ENCODE results near the gene AAK1.

AAK1 gene

GRCh38 chr2:69583321-69583833 lies 60.2 kb downstream of the AAK1 start:
- TF ChIP-seq, protein P1, sequence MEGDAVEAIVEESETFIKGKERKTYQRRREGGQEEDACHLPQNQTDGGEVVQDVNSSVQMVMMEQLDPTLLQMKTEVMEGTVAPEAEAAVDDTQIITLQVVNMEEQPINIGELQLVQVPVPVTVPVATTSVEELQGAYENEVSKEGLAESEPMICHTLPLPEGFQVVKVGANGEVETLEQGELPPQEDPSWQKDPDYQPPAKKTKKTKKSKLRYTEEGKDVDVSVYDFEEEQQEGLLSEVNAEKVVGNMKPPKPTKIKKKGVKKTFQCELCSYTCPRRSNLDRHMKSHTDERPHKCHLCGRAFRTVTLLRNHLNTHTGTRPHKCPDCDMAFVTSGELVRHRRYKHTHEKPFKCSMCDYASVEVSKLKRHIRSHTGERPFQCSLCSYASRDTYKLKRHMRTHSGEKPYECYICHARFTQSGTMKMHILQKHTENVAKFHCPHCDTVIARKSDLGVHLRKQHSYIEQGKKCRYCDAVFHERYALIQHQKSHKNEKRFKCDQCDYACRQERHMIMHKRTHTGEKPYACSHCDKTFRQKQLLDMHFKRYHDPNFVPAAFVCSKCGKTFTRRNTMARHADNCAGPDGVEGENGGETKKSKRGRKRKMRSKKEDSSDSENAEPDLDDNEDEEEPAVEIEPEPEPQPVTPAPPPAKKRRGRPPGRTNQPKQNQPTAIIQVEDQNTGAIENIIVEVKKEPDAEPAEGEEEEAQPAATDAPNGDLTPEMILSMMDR (IDR thresholded peaks at IDR 0.05; ENCODE audit: insufficient read depth, missing control alignments): no peak
- no peak for FAIRE-seq
- no peak for DNase-seq (ENCODE audit: insufficient read length, low spot score)

GRCh38 chr2:69582582-69583176 lies 60.9 kb downstream of the AAK1 start:
- DNase-seq (ENCODE audit: insufficient read length, low spot score): no peak
- TF ChIP-seq, protein P1 (IDR thresholded peaks at IDR 0.05; ENCODE audit: insufficient read depth, missing control alignments): no peak
- no peak for FAIRE-seq

DNA sequence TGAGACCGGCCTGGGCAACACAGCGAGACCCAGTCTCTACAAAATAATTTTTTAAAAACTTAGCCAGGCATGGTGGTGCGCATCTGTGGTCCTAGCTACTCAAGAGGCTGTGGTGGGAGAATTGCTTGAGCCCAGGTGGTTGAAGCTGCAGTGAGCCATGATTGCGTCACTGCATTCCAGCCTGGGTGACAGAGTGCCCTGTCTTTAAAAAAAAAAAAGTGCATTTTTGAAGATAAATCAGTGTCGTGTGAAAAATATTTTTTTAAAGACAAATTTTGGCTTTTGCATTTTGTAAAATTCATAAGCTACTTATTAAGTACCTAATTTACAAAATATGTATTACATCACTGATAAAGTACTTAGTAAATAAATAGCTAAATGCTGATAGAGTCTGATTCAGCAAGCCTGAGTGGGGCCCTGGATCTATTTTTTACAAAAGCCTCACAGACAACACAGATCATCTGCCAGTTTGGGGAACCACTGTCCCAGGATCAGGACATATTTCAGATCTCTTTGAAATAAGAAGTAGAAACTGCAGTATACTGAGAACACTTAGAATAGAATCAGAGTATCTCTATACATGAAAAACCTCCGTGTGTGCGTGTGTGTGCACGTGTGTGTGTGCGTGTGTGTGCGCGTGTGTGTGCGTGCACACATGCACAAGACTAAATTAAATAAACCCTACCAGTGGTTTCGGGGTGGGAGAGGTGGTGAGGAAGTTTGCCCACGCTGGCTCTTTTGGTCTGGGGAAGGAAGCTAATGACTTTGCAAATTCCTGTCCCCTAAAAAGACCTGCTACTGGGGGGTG lies 61.6 kb downstream of the AAK1 start:
- TF ChIP-seq, protein P1 (IDR thresholded peaks at IDR 0.05; ENCODE audit: insufficient read depth, missing control alignments): no peak
- no peak for DNase-seq (ENCODE audit: insufficient read length, low spot score)
- no peak for FAIRE-seq

GRCh38 chr2:69580486-69580885 lies 63.1 kb downstream of the AAK1 start:
- TF ChIP-seq, protein P1 (IDR thresholded peaks at IDR 0.05; ENCODE audit: insufficient read depth, missing control alignments): no peak
- FAIRE-seq (no peak), DNase-seq (ENCODE audit: insufficient read length, low spot score) (no peak)

- TF ChIP-seq, protein P1 (IDR thresholded peaks at IDR 0.05; ENCODE audit: insufficient read depth, missing control alignments): no peak
- DNase-seq (ENCODE audit: insufficient read length, low spot score): no peak
- FAIRE-seq: no peak
Observed at GRCh38 chr2:69579536-69579935, 64.0 kb downstream of the AAK1 start.

DNA sequence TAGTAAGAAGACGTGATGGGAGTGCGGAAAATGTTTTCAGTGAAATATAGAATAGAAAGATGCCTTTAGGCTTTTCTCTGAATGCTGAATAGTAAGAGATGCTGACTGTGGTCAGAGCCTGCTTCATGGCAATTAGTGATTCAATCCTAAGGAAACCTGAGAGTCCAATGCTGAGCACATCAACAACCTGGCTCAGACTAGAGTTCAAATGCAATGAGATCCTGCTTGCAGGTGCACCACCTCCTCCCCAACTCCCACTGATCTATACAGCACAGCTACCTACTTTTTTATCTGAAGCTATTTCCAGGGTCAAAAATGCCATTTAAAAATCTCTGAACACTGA lies 65.4 kb downstream of the AAK1 start:
- TF ChIP-seq, protein P1 (IDR thresholded peaks at IDR 0.05; ENCODE audit: insufficient read depth, missing control alignments): no peak
- DNase-seq (ENCODE audit: insufficient read length, low spot score) (no peak), FAIRE-seq (no peak)
